CD4-positive, alpha-beta memory T cell (primary cell): Measurements from ENCODE around the gene SLC2A5. TPM values are rescaled to one million over a fixed set of nuclear protein-coding genes. Genes with fewer than 3 reads are reported as not detected.
"Not testable (repeated sequence)": the region's sequence is repeated elsewhere in the genome, so short reads cannot be mapped to it uniquely, and the experiment has no call there.

Experiments used
- CTCF ChIA-PET: fragments of 350-600 bp; sonication (Branson Sonifier 250); formaldehyde crosslinking; loops from one replicate; lab custom pipeline; 2021; ENCODE audit warnings: inconsistent platforms; ENCODE audit not compliant: partially characterized antibody; lab: Charles Lee
- POLR2A ChIA-PET: fragments of 350-600 bp; sonication (Branson Sonifier 250); formaldehyde crosslinking; loops from one replicate; lab custom pipeline; 2021; ENCODE audit not compliant: partially characterized antibody; lab: Charles Lee
- DNase-seq, 5 donors: peaks; one replicate each; pipeline versions ENCODE4 v3.0.0 to v3.0.0-alpha.2; 2020 to 2022; ENCODE audit warnings: mixed read lengths in 1 of 5
- H3K27ac ChIP-seq: one replicate; pipeline ENCODE4 v1.7.0; 2013; ENCODE audit warnings: low read depth, low read length
- H3K27me3 ChIP-seq: 2 replicates; pipeline ENCODE4 v1.7.0; 2013; ENCODE audit warnings: mild to moderate bottlenecking, low read length, moderate library complexity; ENCODE audit not compliant: insufficient read depth
- H3K36me3 ChIP-seq: 2 replicates; pipeline ENCODE4 v1.7.0; 2013; ENCODE audit warnings: mild to moderate bottlenecking, low read length, moderate library complexity; ENCODE audit not compliant: insufficient read depth
- H3K4me1 ChIP-seq: 2 replicates; pipeline ENCODE4 v1.7.0; 2013; ENCODE audit warnings: mild to moderate bottlenecking, low read length, moderate library complexity; ENCODE audit not compliant: insufficient read depth
- H3K4me3 ChIP-seq, 2 donors: one replicate each; pipeline ENCODE4 v1.7.0; 2013; ENCODE audit warnings: low read length in 2 of 2, mild to moderate bottlenecking in 1 of 2
- H3K9me3 ChIP-seq, 2 donors: one replicate each; pipeline ENCODE4 v1.7.0; 2013; ENCODE audit warnings: low read length in 2 of 2, control low read depth in 1 of 2; ENCODE audit not compliant: control insufficient read depth in 1 of 2
- H3K27ac Mint-ChIP-seq, 7 donors: one replicate each; pipeline ENCODE4 v1.8.0; 2020 to 2021; ENCODE audit warnings: mixed read lengths in 7 of 7, mild to moderate bottlenecking in 6 of 7, inconsistent platforms in 3 of 7, moderate library complexity in 3 of 7
- H3K27me3 Mint-ChIP-seq, 2 donors: one replicate each; pipeline ENCODE4 v1.8.0; 2020 to 2021; ENCODE audit warnings: mixed read lengths in 2 of 2
- H3K36me3 Mint-ChIP-seq, 2 donors: one replicate each; pipeline ENCODE4 v1.8.0; 2020 to 2021; ENCODE audit warnings: mixed read lengths in 2 of 2, inconsistent platforms in 1 of 2, mild to moderate bottlenecking in 1 of 2
- H3K4me1 Mint-ChIP-seq, 4 donors: one replicate each; pipeline ENCODE4 v1.8.0; 2020 to 2021; ENCODE audit warnings: mixed read lengths in 4 of 4, mild to moderate bottlenecking in 1 of 4
- H3K4me3 Mint-ChIP-seq, 8 donors: one replicate each; pipeline ENCODE4 v1.8.0; 2020 to 2021; ENCODE audit warnings: mixed read lengths in 8 of 8, mild to moderate bottlenecking in 7 of 8, moderate library complexity in 6 of 8, inconsistent platforms in 3 of 8
- H3K9me3 Mint-ChIP-seq, 8 donors: one replicate each; pipeline ENCODE4 v1.8.0; 2020 to 2021; ENCODE audit warnings: mixed read lengths in 8 of 8, mild to moderate bottlenecking in 5 of 8, inconsistent platforms in 3 of 8, moderate library complexity in 1 of 8
- intact Hi-C: fragments of 100-400 bp; cut with micrococcal nuclease; formaldehyde crosslinking; loops from one replicate; pipeline ENCODE4 v1.15.1; 2023
- polyA plus RNA-seq, 2 donors: library from polyadenylated mRNA; unstranded; fragments of 300-500 nt; fragmentation: Illumina TruSeq; gene quantifications; one replicate each; pipeline ENCODE4 v1.2.3, GENCODE V29; 2021
- total RNA-seq, 2 experiments: library from RNA; stranded (reverse); gene quantifications; one replicate each; pipeline ENCODE4 v1.2.3, GENCODE V29; 2021

SLC2A5 gene
- total and polyA plus RNA-seq, 4 experiments from 2014 or later = 0.23 TPM; not detected in 3

GRCh38 chr1:9100471-9101043, 31.1 kb upstream of the SLC2A5 start:
- Histone ChIP-seq H3K9me3 (no peaks in the 10 kb centered on the region), H3K27me3 (no peaks in the 10 kb centered on the region), H3K36me3 (peaks cover 6% of the 10 kb centered on the region), H3K4me1 (no peaks in the 10 kb centered on the region), H3K4me3 (no peak overlapping the region), H3K27ac (no peak overlapping the region)
- Mint-ChIP-seq H3K36me3 (peaks cover 16 to 22% of the 10 kb centered on the region in 2 donors), H3K27me3 (peaks cover 0 to 4% of the 10 kb centered on the region in 2 donors), H3K4me3 (no peak overlapping the region), H3K9me3 (no peaks in the 10 kb centered on the region), H3K4me1 (peaks cover 0 to 4% (median 0%) of the 10 kb centered on the region in 4 donors), H3K27ac (no peak overlapping the region)
- ChIA-PET POLR2A (no interaction called here), CTCF (interaction anchor here (1.5 kb wide), 1 partner anchor 11 kb away, joined by 3 read pairs; no protein-coding TSS in a partner anchor)
- intact Hi-C loops = no loop called here
- DNase-seq = no peak

- H3K9me3 ChIP-seq = no peaks in the 10 kb centered on the region
- Mint-ChIP-seq H3K4me3 (no peak overlapping the region), H3K9me3 (no peaks in the 10 kb centered on the region), H3K4me1 (peaks cover 0 to 4% (median 0%) of the 10 kb centered on the region in 4 donors), H3K36me3 (peaks cover 11 to 19% of the 10 kb centered on the region in 2 donors), H3K27ac (no peak overlapping the region), H3K27me3 (peaks cover 2 to 8% of the 10 kb centered on the region in 2 donors)
- H3K4me1 ChIP-seq = no peaks in the 10 kb centered on the region
- peaks cover 6% of the 10 kb centered on the region for H3K36me3 ChIP-seq
- intact Hi-C loops = no loop called here
- no peaks in the 10 kb centered on the region for H3K27me3 ChIP-seq
- POLR2A ChIA-PET = no interaction called here
- H3K4me3 ChIP-seq = no peak overlapping the region
- CTCF ChIA-PET = no interaction called here
- H3K27ac ChIP-seq = no peak overlapping the region
- no peak for DNase-seq
Measured at GRCh38 chr1:9099555-9099954, 30.1 kb upstream of the SLC2A5 start.

- Mint-ChIP-seq H3K4me1 (peaks cover 0 to 4% (median 0%) of the 10 kb centered on the region in 4 donors), H3K27ac (peak overlapping the region in 1 of 7 donors; percentile 57), H3K9me3 (no peaks in the 10 kb centered on the region), H3K4me3 (no peak overlapping the region), H3K27me3 (peaks cover 5 to 8% of the 10 kb centered on the region in 2 donors), H3K36me3 (peaks cover 6 to 11% of the 10 kb centered on the region in 2 donors)
- Histone ChIP-seq H3K36me3 (no peaks in the 10 kb centered on the region), H3K9me3 (no peaks in the 10 kb centered on the region), H3K4me1 (no peaks in the 10 kb centered on the region), H3K27ac (no peak overlapping the region), H3K4me3 (no peak overlapping the region), H3K27me3 (no peaks in the 10 kb centered on the region)
- no peak for DNase-seq
- intact Hi-C loops = no loop called here
- POLR2A ChIA-PET = no interaction called here
- CTCF ChIA-PET = no interaction called here
Measured at GRCh38 chr1:9097947-9098705, 28.7 kb upstream of the SLC2A5 start.

- ChIA-PET POLR2A (no interaction called here), CTCF (no interaction called here)
- Mint-ChIP-seq H3K36me3 (peaks cover 0 to 3% of the 10 kb centered on the region in 2 donors), H3K9me3 (no peaks in the 10 kb centered on the region), H3K4me3 (no peak overlapping the region), H3K27me3 (peaks cover 5 to 8% of the 10 kb centered on the region in 2 donors), H3K27ac (peak overlapping the region in 1 of 7 donors; percentile 2), H3K4me1 (peaks cover 0 to 4% (median 0%) of the 10 kb centered on the region in 4 donors)
- Histone ChIP-seq H3K27me3 (peaks cover 4% of the 10 kb centered on the region), H3K4me1 (no peaks in the 10 kb centered on the region), H3K9me3 (no peaks in the 10 kb centered on the region), H3K36me3 (no peaks in the 10 kb centered on the region), H3K27ac (no peak overlapping the region), H3K4me3 (no peak overlapping the region)
- intact Hi-C loops = no loop called here
- no peak for DNase-seq
Measured at GRCh38 chr1:9095818-9096217, 26.4 kb upstream of the SLC2A5 start.

- intact Hi-C loops, POLR2A ChIA-PET, H3K9me3 Mint-ChIP-seq, H3K4me3 Mint-ChIP-seq, DNase-seq, H3K27me3 Mint-ChIP-seq, H3K4me3 ChIP-seq, H3K36me3 Mint-ChIP-seq, H3K36me3 ChIP-seq, H3K9me3 ChIP-seq, H3K4me1 ChIP-seq, H3K27ac ChIP-seq, H3K4me1 Mint-ChIP-seq, H3K27ac Mint-ChIP-seq, H3K27me3 ChIP-seq: not testable (repeated sequence)
- CTCF ChIA-PET = interaction anchor here (0.6 kb wide), 1 partner anchor 177 kb away, joined by 3 read pairs; no protein-coding TSS in a partner anchor
Measured at GRCh38 chr1:9093996-9094595, 24.7 kb upstream of the SLC2A5 start.

- Histone ChIP-seq H3K4me1 (no peaks in the 10 kb centered on the region), H3K36me3 (no peaks in the 10 kb centered on the region), H3K27me3 (peaks cover 4% of the 10 kb centered on the region), H3K9me3 (no peaks in the 10 kb centered on the region), H3K27ac (no peak overlapping the region), H3K4me3 (no peak overlapping the region)
- no peak for DNase-seq
- Mint-ChIP-seq H3K4me1 (no peaks in the 10 kb centered on the region), H3K4me3 (no peak overlapping the region), H3K36me3 (no peaks in the 10 kb centered on the region), H3K27ac (no peak overlapping the region), H3K27me3 (peaks cover 11 to 13% of the 10 kb centered on the region in 2 donors), H3K9me3 (no peaks in the 10 kb centered on the region)
- CTCF ChIA-PET = interaction anchor here (0.6 to 0.9 kb wide), 2 partner anchors 17 to 176 kb away, joined by 3 read pairs; no protein-coding TSS in a partner anchor
- intact Hi-C loops = no loop called here
- POLR2A ChIA-PET = no interaction called here
Measured at GRCh38 chr1:9093581-9093980, 24.1 kb upstream of the SLC2A5 start.

GRCh38 chr1:9093091-9093490, 23.7 kb upstream of the SLC2A5 start:
- Mint-ChIP-seq H3K4me1 (no peaks in the 10 kb centered on the region), H3K27me3 (peaks cover 11 to 13% of the 10 kb centered on the region in 2 donors), H3K9me3 (no peaks in the 10 kb centered on the region), H3K36me3 (no peaks in the 10 kb centered on the region), H3K27ac (no peak overlapping the region), H3K4me3 (no peak overlapping the region)
- Histone ChIP-seq H3K36me3 (no peaks in the 10 kb centered on the region), H3K9me3 (no peaks in the 10 kb centered on the region), H3K27me3 (peaks cover 4% of the 10 kb centered on the region), H3K4me1 (no peaks in the 10 kb centered on the region), H3K27ac (no peak overlapping the region), H3K4me3 (no peak overlapping the region)
- DNase-seq = no peak
- ChIA-PET POLR2A (interaction anchor here (0.6 kb wide), 1 partner anchor 249 kb away, joined by 3 read pairs; no protein-coding TSS in a partner anchor), CTCF (interaction anchor here (0.9 kb wide), 1 partner anchor 18 kb away, joined by 3 read pairs; no protein-coding TSS in a partner anchor)
- intact Hi-C loops = no loop called here
